Measurements from ENCODE around the gene KRTAP19-8. TPM values are rescaled to one million over a fixed set of nuclear protein-coding genes. Genes with fewer than 3 reads are reported as not detected.

Gene KRTAP19-8
- total RNA-seq, 2 donors from 2014 or later, result not detected

GRCh38 chr21:31075848-31076247 lies 37.6 kb upstream of the KRTAP19-8 start:
- no peak overlapping the region for H3K9ac ChIP-seq (ENCODE audit: low read depth in 2 of 2, low read length in 2 of 2)
- no peak for TF ChIP-seq CTCF (IDR thresholded peaks at IDR 0.05)
- no peaks in the 10 kb centered on the region for H3K4me1 ChIP-seq
- no peak overlapping the region for H3K27ac ChIP-seq
- H3K36me3 ChIP-seq, result no peaks in the 10 kb centered on the region
- intact Hi-C loops (cut with DNase I), result no loop called here
- H3K27me3 ChIP-seq, result no peaks in the 10 kb centered on the region
- no peaks in the 10 kb centered on the region for H3K9me3 ChIP-seq
- no peak overlapping the region for H3K4me3 ChIP-seq
- DNase-seq, result no peak

DNA sequence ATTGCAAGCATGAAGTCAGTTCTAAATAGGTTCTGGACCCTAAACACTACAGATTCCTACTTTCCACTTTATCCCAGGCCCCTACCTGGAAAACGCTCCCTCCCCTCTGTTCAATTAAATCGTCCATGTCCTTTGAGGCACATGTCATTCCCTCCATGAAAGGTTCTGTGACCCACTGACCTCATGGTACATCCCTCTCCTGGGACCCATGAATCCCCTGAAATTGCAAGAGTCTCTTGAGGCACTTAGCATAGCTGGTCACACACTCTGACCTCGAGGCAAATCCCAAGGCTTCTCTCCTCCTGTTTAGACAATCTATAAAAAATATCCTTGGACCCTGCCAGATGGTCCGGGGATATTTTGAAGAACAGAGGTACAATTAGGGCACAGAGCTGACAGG lies 34.3 kb upstream of the KRTAP19-8 start:
- TF ChIP-seq CTCF (IDR thresholded peaks at IDR 0.05), result no peak
- Histone ChIP-seq H3K27ac (no peak overlapping the region), H3K27me3 (no peaks in the 10 kb centered on the region), H3K4me3 (no peak overlapping the region), H3K9me3 (no peaks in the 10 kb centered on the region), H3K9ac (ENCODE audit: low read depth in 2 of 2, low read length in 2 of 2) (no peak overlapping the region), H3K4me1 (no peaks in the 10 kb centered on the region), H3K36me3 (no peaks in the 10 kb centered on the region)
- DNase-seq, result no peak
- intact Hi-C loops (cut with DNase I), result no loop called here

DNA sequence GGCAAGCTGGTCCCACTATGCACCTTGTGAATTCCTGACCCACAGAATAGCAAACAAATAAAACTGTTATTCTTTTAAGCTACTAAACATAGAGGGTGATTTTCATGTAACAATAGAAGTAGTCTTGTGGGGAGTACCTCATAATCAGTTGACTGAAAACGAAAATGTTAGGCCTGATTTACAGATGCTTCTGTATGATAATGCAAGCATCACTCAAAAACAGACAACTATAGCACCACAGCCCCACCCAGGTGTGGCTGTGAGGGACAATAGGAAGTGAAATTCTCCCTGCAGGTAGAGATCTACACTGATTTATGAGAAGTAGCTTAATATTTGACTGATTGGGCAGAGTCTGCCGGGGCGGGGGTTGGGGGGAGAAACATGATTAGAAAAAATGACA lies 26.5 kb upstream of the KRTAP19-8 start:
- TF ChIP-seq CTCF (IDR thresholded peaks at IDR 0.05), result no peak
- H3K9ac ChIP-seq (ENCODE audit: low read depth in 2 of 2, low read length in 2 of 2), result no peak overlapping the region
- H3K36me3 ChIP-seq, result no peaks in the 10 kb centered on the region
- no peaks in the 10 kb centered on the region for H3K4me1 ChIP-seq
- H3K9me3 ChIP-seq, result no peaks in the 10 kb centered on the region
- no peaks in the 10 kb centered on the region for H3K27me3 ChIP-seq
- intact Hi-C loops (cut with DNase I), result no loop called here
- H3K4me3 ChIP-seq, result no peak overlapping the region
- H3K27ac ChIP-seq, result no peak overlapping the region
- DNase-seq, result no peak

DNA sequence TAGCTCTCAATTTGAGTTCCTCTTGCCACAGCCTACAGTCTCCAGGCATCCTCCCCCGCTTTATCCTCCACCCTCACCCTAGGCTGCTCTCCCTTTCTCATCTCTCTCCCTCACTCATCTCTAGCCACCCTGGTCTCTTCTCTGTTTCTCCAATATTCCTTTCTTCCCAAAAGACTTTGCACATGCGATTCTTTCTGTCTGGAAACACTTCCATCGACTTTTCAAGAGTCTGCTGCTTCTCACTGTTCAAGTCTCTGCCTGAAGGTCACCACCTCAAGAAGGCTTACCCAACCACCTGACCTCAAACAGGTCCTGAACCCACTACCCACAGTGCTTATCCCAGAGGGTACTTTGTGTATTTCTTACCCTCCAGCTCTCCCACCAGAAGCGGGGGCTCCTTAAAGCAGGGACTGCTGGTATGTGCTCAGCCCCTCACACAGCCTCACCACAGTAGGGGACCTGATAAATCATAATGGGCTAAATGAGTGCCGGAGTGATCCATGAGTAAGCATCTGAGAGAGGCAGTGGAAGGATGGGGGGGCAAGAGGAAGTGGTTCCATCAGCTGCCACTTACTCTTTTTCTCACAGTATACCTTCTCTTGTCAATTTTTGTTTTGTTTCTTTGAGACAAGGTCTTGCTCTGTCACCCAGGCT lies 14.3 kb upstream of the KRTAP19-8 start:
- intact Hi-C loops (cut with DNase I), result no loop called here
- no peak for TF ChIP-seq CTCF (IDR thresholded peaks at IDR 0.05)
- H3K27ac ChIP-seq, result no peak overlapping the region
- no peaks in the 10 kb centered on the region for H3K9me3 ChIP-seq
- H3K9ac ChIP-seq (ENCODE audit: low read depth in 2 of 2, low read length in 2 of 2), result no peak overlapping the region
- no peaks in the 10 kb centered on the region for H3K4me1 ChIP-seq
- no peaks in the 10 kb centered on the region for H3K36me3 ChIP-seq
- no peaks in the 10 kb centered on the region for H3K27me3 ChIP-seq
- no peak for DNase-seq
- no peak overlapping the region for H3K4me3 ChIP-seq

DNA sequence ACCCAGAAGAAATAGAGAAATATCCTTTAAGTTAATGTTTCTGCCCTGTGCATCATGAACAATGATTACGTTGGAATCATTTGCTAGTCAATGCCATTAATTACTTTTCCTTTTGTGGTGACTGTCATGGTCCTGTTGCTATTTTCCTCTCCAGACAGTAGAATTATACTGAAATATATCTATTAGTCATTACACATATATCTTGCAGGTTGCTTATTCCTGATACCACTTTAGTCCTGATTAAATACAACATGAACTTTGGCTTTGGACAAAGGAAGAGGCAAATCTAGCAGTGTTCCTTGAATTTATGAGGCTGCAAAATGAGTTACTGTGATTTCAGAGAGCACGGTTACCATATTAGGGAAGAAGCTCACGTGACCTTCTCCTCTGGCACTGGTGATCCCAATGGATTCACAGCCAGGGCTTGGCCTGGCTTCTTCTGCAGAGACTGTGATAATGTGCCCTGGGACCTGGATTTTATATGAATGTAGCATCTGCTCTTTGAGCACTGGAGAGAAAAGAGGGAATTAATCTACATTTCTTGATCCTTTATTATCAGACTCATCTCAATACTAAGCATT lies 12.4 kb upstream of the KRTAP19-8 start:
- no peaks in the 10 kb centered on the region for H3K9me3 ChIP-seq
- H3K27ac ChIP-seq, result no peak overlapping the region
- H3K4me1 ChIP-seq, result no peaks in the 10 kb centered on the region
- H3K27me3 ChIP-seq, result no peaks in the 10 kb centered on the region
- DNase-seq, result no peak
- H3K4me3 ChIP-seq, result no peak overlapping the region
- TF ChIP-seq CTCF (IDR thresholded peaks at IDR 0.05), result no peak
- H3K36me3 ChIP-seq, result no peaks in the 10 kb centered on the region
- no peak overlapping the region for H3K9ac ChIP-seq (ENCODE audit: low read depth in 2 of 2, low read length in 2 of 2)
- intact Hi-C loops (cut with DNase I), result no loop called here

Measured in colonic mucosa (tissue), 4 donors.